RWPE2 (cell line): Measurements from ENCODE around the gene SLC6A9.
A peak's percentile ranks its signal among the peaks of the same experiment; 100 is the strongest.

Experiments used
- ATAC-seq: fragments of 200-7000 bp; cut with Tn5 transposase; 3 replicates; pipeline ENCODE4 v1.9.1; 2021; ENCODE audit warnings: low read depth
- DNase-seq: peaks from one replicate; pipeline ENCODE4 v3.0.0-alpha.2; 2020; ENCODE audit warnings: low spot score
- H3K27ac ChIP-seq: fragments of 450-650 bp; 2 replicates; pipeline ENCODE4 v1.5.1; 2017; ENCODE audit warnings: mild to moderate bottlenecking; ENCODE audit not compliant: poor library complexity, severe bottlenecking
- H3K27me3 ChIP-seq: fragments of 250-450 bp; sonication (Bioruptor Pico); 2 replicates; pipeline ENCODE4 v1.5.1; 2021; ENCODE audit warnings: mild to moderate bottlenecking, moderate library complexity; ENCODE audit not compliant: insufficient read depth, poor library complexity, severe bottlenecking
- H3K36me3 ChIP-seq: fragments of 250-450 bp; sonication (Bioruptor Pico); 2 replicates; pipeline ENCODE4 v1.5.1; 2020; ENCODE audit warnings: low read depth, mild to moderate bottlenecking, moderate library complexity
- H3K4me1 ChIP-seq: fragments of 250-450 bp; sonication (Bioruptor Pico); 2 replicates; pipeline ENCODE4 v1.5.1; 2021; ENCODE audit warnings: mild to moderate bottlenecking, moderate library complexity; ENCODE audit not compliant: insufficient read depth, poor library complexity, severe bottlenecking
- H3K4me3 ChIP-seq: fragments of 250-450 bp; sonication (Bioruptor Pico); 2 replicates; pipeline ENCODE4 v1.5.1; 2021; ENCODE audit warnings: mild to moderate bottlenecking, moderate library complexity; ENCODE audit not compliant: severe bottlenecking
- H3K9me3 ChIP-seq: fragments of 250-450 bp; sonication (Bioruptor Pico); 2 replicates; pipeline ENCODE4 v1.5.1; 2021; ENCODE audit warnings: mild to moderate bottlenecking, moderate library complexity; ENCODE audit not compliant: severe bottlenecking
- TF ChIP-seq, protein P1 (sequence below): fragments of 450-650 bp; IDR thresholded peaks from one replicate; pipeline ENCODE4 v1.5.1; 2017; ENCODE audit warnings: mild to moderate bottlenecking, moderate library complexity; ENCODE audit not compliant: poor library complexity, severe bottlenecking

The SLC6A9 gene

GRCh38 chr1:44074415-44074814, 43.2 kb upstream of the SLC6A9 start:
- Histone ChIP-seq H3K36me3 (no peaks in the 10 kb centered on the region), H3K27ac (no peak overlapping the region), H3K4me3 (no peak overlapping the region), H3K4me1 (no peaks in the 10 kb centered on the region), H3K9me3 (no peaks in the 10 kb centered on the region), H3K27me3 (no peaks in the 10 kb centered on the region)
- DNase-seq (no peak), ATAC-seq (no peak)
- TF ChIP-seq, protein P1, sequence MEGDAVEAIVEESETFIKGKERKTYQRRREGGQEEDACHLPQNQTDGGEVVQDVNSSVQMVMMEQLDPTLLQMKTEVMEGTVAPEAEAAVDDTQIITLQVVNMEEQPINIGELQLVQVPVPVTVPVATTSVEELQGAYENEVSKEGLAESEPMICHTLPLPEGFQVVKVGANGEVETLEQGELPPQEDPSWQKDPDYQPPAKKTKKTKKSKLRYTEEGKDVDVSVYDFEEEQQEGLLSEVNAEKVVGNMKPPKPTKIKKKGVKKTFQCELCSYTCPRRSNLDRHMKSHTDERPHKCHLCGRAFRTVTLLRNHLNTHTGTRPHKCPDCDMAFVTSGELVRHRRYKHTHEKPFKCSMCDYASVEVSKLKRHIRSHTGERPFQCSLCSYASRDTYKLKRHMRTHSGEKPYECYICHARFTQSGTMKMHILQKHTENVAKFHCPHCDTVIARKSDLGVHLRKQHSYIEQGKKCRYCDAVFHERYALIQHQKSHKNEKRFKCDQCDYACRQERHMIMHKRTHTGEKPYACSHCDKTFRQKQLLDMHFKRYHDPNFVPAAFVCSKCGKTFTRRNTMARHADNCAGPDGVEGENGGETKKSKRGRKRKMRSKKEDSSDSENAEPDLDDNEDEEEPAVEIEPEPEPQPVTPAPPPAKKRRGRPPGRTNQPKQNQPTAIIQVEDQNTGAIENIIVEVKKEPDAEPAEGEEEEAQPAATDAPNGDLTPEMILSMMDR = no peak

DNA sequence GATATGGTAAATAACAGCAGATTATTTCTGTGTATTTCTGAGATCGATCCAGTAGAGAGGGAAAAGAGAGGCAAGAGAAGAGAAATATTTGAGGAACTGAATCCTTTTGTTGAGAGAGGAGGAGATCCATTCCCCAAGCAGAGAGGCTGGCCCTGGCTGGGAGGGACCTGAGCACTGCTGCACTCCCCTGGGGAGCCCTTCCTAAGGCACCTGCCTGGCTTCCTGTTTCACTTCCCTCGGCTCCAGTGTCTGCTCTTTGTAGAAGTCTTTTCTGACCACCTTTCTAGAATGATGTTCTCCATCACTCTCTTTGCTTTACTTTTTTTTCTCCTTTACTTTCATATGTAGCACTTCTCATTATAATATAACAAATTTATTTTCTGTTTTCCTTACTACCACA, 42.3 kb upstream of the SLC6A9 start:
- no peaks in the 10 kb centered on the region for H3K27me3 ChIP-seq
- no peak overlapping the region for H3K27ac ChIP-seq
- H3K4me3 ChIP-seq = no peak overlapping the region
- H3K36me3 ChIP-seq = no peaks in the 10 kb centered on the region
- ATAC-seq = no peak
- TF ChIP-seq, protein P1 = no peak
- no peak for DNase-seq
- no peaks in the 10 kb centered on the region for H3K4me1 ChIP-seq
- H3K9me3 ChIP-seq = no peaks in the 10 kb centered on the region

- DNase-seq = no peak
- H3K27me3 ChIP-seq = no peaks in the 10 kb centered on the region
- ATAC-seq = no peak
- no peaks in the 10 kb centered on the region for H3K36me3 ChIP-seq
- no peaks in the 10 kb centered on the region for H3K9me3 ChIP-seq
- no peak overlapping the region for H3K27ac ChIP-seq
- H3K4me3 ChIP-seq = no peak overlapping the region
- TF ChIP-seq, protein P1 = no peak
- H3K4me1 ChIP-seq = no peaks in the 10 kb centered on the region
Measured at GRCh38 chr1:44072821-44073220, 41.6 kb upstream of the SLC6A9 start.

GRCh38 chr1:44072204-44072603, 40.9 kb upstream of the SLC6A9 start:
- TF ChIP-seq, protein P1 = no peak

DNA sequence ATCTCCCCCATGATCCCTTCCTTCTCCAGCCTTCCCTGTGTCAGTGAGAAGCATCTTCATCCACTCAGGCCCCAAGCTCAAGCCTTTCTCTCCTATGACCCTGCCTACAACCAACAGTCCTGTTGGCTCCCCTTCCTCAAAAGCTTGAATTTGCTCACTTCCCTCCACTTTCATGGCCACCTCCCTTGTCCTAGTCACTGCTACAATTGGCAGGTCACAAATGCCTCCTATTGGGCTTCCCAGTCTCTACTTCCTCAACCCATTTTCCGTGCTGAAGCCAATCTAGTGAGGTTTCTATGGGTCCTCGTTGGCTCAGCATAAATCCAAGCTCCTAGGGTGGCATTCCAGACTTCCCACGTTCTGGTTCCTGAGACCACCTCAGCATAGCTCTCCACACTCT, 40.2 kb upstream of the SLC6A9 start:
- no peaks in the 10 kb centered on the region for H3K9me3 ChIP-seq
- H3K27me3 ChIP-seq = no peaks in the 10 kb centered on the region
- ATAC-seq (no peak), DNase-seq (no peak)
- H3K27ac ChIP-seq = no peak overlapping the region
- no peaks in the 10 kb centered on the region for H3K36me3 ChIP-seq
- no peaks in the 10 kb centered on the region for H3K4me1 ChIP-seq
- TF ChIP-seq, protein P1 = no peak
- no peak overlapping the region for H3K4me3 ChIP-seq

More at GRCh38 chr1:44072204-44072603, 40.9 kb upstream of the SLC6A9 start:
- Histone ChIP-seq H3K4me3 (no peak overlapping the region), H3K4me1 (no peaks in the 10 kb centered on the region), H3K27me3 (no peaks in the 10 kb centered on the region), H3K36me3 (no peaks in the 10 kb centered on the region), H3K9me3 (no peaks in the 10 kb centered on the region), H3K27ac (no peak overlapping the region)
- ATAC-seq = peak; percentile 72
- DNase-seq = no peak
